ENCODE results near the gene UBE2D1. TPM values are rescaled to one million over a fixed set of nuclear protein-coding genes. Genes with fewer than 3 reads are reported as not detected.
A peak's percentile ranks its signal among the peaks of the same experiment; 100 is the strongest.

Gene UBE2D1
- total and polyA plus RNA-seq, 9 of the 15 experiments (the other 6 are each of a cell fraction or from before 2014, with no cell fraction given) = 4.1 to 24.4 (median 12.3) TPM

DNA sequence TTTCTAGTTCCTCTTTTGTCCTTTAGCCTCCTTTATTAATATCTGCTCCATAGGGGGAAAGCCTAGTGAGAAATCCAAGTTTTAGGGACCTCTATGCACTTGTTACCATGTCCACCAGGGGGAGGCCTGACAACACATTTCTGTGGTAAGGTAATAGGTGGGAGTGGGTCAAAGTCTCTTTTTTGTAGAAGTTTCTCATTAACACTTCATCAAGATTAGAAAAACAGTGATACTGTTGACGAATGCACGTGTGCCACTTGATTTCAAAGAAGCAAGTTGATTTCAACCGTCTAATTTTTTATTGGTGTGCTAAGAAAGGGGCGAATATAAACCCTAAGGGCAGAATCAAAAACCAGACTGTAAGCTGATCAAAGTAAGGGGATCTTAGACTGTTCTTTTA, 35.2 kb upstream of the UBE2D1 start (continued):
- TF ChIP-seq, protein P1, sequence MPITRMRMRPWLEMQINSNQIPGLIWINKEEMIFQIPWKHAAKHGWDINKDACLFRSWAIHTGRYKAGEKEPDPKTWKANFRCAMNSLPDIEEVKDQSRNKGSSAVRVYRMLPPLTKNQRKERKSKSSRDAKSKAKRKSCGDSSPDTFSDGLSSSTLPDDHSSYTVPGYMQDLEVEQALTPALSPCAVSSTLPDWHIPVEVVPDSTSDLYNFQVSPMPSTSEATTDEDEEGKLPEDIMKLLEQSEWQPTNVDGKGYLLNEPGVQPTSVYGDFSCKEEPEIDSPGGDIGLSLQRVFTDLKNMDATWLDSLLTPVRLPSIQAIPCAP (CRISPR knock-in tag; IDR thresholded peaks at IDR 0.05; ENCODE audit: borderline replicate concordance) = no peak
- TF ChIP-seq SOX6 (IDR thresholded peaks at IDR 0.05) (peak; percentile 38; the same call in 1 of the 2 replicates), RAD21 (CRISPR knock-in tag; conservative IDR thresholded peaks at IDR 0.05 in 1 of 2, IDR thresholded peaks at IDR 0.05 in 1 of 2) (peak; percentile 88 to 96), RBM39 (optimal IDR thresholded peaks at IDR 0.05; ENCODE audit: low read depth, low read length) (no peak), RB1 (IDR thresholded peaks at IDR 0.05; ENCODE audit: low read depth) (peak; percentile 43; the same call in 1 of the 2 replicates), SMAD1 (IDR thresholded peaks at IDR 0.05; ENCODE audit: low read depth, low read length, partially characterized antibody) (no peak), CC2D1A (IDR thresholded peaks at IDR 0.05) (peak; percentile 33; the same call in 1 of the 2 replicates), KLF6 (CRISPR knock-in tag; IDR thresholded peaks at IDR 0.05; ENCODE audit: borderline replicate concordance) (no peak), SPI1 (IDR thresholded peaks at IDR 0.05; ENCODE audit: borderline replicate concordance, low read depth, low read length) (0 out of 2 replicates have a peak, but pooled peaks have one; percentile 28), POLR2AphosphoS2 (IDR thresholded peaks at IDR 0.05; ENCODE audit: low read length) (no peak)
- TF ChIP-seq, protein P2, sequence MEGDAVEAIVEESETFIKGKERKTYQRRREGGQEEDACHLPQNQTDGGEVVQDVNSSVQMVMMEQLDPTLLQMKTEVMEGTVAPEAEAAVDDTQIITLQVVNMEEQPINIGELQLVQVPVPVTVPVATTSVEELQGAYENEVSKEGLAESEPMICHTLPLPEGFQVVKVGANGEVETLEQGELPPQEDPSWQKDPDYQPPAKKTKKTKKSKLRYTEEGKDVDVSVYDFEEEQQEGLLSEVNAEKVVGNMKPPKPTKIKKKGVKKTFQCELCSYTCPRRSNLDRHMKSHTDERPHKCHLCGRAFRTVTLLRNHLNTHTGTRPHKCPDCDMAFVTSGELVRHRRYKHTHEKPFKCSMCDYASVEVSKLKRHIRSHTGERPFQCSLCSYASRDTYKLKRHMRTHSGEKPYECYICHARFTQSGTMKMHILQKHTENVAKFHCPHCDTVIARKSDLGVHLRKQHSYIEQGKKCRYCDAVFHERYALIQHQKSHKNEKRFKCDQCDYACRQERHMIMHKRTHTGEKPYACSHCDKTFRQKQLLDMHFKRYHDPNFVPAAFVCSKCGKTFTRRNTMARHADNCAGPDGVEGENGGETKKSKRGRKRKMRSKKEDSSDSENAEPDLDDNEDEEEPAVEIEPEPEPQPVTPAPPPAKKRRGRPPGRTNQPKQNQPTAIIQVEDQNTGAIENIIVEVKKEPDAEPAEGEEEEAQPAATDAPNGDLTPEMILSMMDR (IDR thresholded peaks at IDR 0.05 in 2 of 3, conservative IDR thresholded peaks at IDR 0.05 in 1 of 3; ENCODE audit: insufficient read depth in 2 of 3, low read depth in 1 of 3, low read length in 3 of 3) = peak; percentile 87 to 92 (median 87)
- TF ChIP-seq, protein P3, sequence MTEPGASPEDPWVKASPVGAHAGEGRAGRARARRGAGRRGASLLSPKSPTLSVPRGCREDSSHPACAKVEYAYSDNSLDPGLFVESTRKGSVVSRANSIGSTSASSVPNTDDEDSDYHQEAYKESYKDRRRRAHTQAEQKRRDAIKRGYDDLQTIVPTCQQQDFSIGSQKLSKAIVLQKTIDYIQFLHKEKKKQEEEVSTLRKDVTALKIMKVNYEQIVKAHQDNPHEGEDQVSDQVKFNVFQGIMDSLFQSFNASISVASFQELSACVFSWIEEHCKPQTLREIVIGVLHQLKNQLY (CRISPR knock-in tag; conservative IDR thresholded peaks at IDR 0.05) = no peak
- TF ChIP-seq, protein P4, sequence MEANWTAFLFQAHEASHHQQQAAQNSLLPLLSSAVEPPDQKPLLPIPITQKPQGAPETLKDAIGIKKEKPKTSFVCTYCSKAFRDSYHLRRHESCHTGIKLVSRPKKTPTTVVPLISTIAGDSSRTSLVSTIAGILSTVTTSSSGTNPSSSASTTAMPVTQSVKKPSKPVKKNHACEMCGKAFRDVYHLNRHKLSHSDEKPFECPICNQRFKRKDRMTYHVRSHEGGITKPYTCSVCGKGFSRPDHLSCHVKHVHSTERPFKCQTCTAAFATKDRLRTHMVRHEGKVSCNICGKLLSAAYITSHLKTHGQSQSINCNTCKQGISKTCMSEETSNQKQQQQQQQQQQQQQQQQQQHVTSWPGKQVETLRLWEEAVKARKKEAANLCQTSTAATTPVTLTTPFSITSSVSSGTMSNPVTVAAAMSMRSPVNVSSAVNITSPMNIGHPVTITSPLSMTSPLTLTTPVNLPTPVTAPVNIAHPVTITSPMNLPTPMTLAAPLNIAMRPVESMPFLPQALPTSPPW (CRISPR knock-in tag; IDR thresholded peaks at IDR 0.05) = peak; percentile 24; the same call in 1 of the 2 replicates

Measured in K562 (cell line).